Large intestine (tissue), 3 donors: ENCODE results near the gene U2AF1L4. TPM values are rescaled to one million over a fixed set of nuclear protein-coding genes. Genes with fewer than 3 reads are reported as not detected.
"Not testable (repeated sequence)": the region's sequence is repeated elsewhere in the genome, so short reads cannot be mapped to it uniquely, and the experiment has no call there.

Source experiments
- DNase-seq, 2 donors: peaks; one replicate each; pipeline versions ENCODE4 v3.0.0 to v3.0.0-alpha.2; 2013
- H3K27ac ChIP-seq: one replicate; pipeline ENCODE4 v1.5.1; 2013; ENCODE audit warnings: low read length
- H3K27me3 ChIP-seq: 2 replicates; pipeline ENCODE4 v1.6.1; 2013; ENCODE audit warnings: low read length; ENCODE audit not compliant: control insufficient read depth, insufficient read depth
- H3K36me3 ChIP-seq: 2 replicates; pipeline ENCODE4 v1.6.1; 2013; ENCODE audit warnings: low read length; ENCODE audit not compliant: control insufficient read depth, insufficient read depth
- H3K4me1 ChIP-seq: one replicate; pipeline ENCODE4 v1.6.1; 2013; ENCODE audit warnings: low read length; ENCODE audit not compliant: control insufficient read depth, insufficient read depth
- H3K4me3 ChIP-seq: one replicate; pipeline ENCODE4 v1.5.1; 2013; ENCODE audit warnings: low read length
- H3K9me3 ChIP-seq: one replicate; pipeline ENCODE4 v1.6.1; 2013; ENCODE audit warnings: mild to moderate bottlenecking, low read depth, low read length, moderate library complexity; ENCODE audit not compliant: control insufficient read depth
- WGBS: methylation state at CpG from one replicate; pipeline ENCODE4 v1.1.5; 2013; ENCODE audit warnings: low lambda C conversion rate; ENCODE audit not compliant: insufficient coverage; 5-methylcytosine and 5-hydroxymethylcytosine counted together
- polyA plus RNA-seq: library from polyadenylated mRNA; unstranded; fragments of 120-200 nt; gene quantifications from one replicate; pipeline ENCODE4 v1.2.1, GENCODE V29; 2013

Gene U2AF1L4
- polyA plus RNA-seq, 1 donor, result 31.2 TPM

GRCh38 chr19:35772362-35772761, 27.1 kb upstream of the U2AF1L4 start:
- H3K9me3 ChIP-seq, H3K36me3 ChIP-seq, H3K27ac ChIP-seq, DNase-seq, H3K27me3 ChIP-seq, H3K4me3 ChIP-seq: not testable (repeated sequence)
- peaks cover 11% of the 10 kb centered on the region for H3K4me1 ChIP-seq
- WGBS, result 88% methylated on average over 1 of the region's 5 CpGs

GRCh38 chr19:35768082-35768421, 22.8 kb upstream of the U2AF1L4 start:
- Histone ChIP-seq H3K4me1 (no peaks in the 10 kb centered on the region), H3K4me3 (no peak overlapping the region), H3K9me3 (no peaks in the 10 kb centered on the region), H3K27ac (no peak overlapping the region), H3K27me3 (no peaks in the 10 kb centered on the region), H3K36me3 (peaks cover 20% of the 10 kb centered on the region)
- no CpG with 5 or more reads among the region's 15 CpGs for WGBS
- no peak for DNase-seq

GRCh38 chr19:35767288-35768081, 22.3 kb upstream of the U2AF1L4 start:
- H3K36me3 ChIP-seq, result peaks cover 20% of the 10 kb centered on the region
- H3K27ac ChIP-seq, result no peak overlapping the region
- no peaks in the 10 kb centered on the region for H3K9me3 ChIP-seq
- H3K4me1 ChIP-seq, result no peaks in the 10 kb centered on the region
- H3K27me3 ChIP-seq, result no peaks in the 10 kb centered on the region
- DNase-seq, result no peak
- no CpG with 5 or more reads among the region's 34 CpGs for whole genome bisulfite sequencing
- H3K4me3 ChIP-seq, result no peak overlapping the region

- peaks cover 25% of the 10 kb centered on the region for H3K36me3 ChIP-seq
- no peak overlapping the region for H3K27ac ChIP-seq
- H3K27me3 ChIP-seq, result no peaks in the 10 kb centered on the region
- DNase-seq, result no peak
- WGBS, result no CpG with 5 or more reads among the region's 11 CpGs
- H3K4me3 ChIP-seq, result no peak overlapping the region
- no peaks in the 10 kb centered on the region for H3K4me1 ChIP-seq
- no peaks in the 10 kb centered on the region for H3K9me3 ChIP-seq
Measured at GRCh38 chr19:35766571-35767104, 21.4 kb upstream of the U2AF1L4 start.

GRCh38 chr19:35764432-35765315, 19.5 kb upstream of the U2AF1L4 start:
- 100% methylated on average over 2 of the region's 17 CpGs for WGBS
- peaks cover 34% of the 10 kb centered on the region for H3K36me3 ChIP-seq
- no peak for DNase-seq

GRCh38 chr19:35760711-35761349, 15.6 kb upstream of the U2AF1L4 start:
- WGBS, result no CpG with 5 or more reads among the region's 4 CpGs
- Histone ChIP-seq H3K9me3 (no peaks in the 10 kb centered on the region), H3K36me3 (peaks cover 27% of the 10 kb centered on the region), H3K4me3 (no peak overlapping the region), H3K4me1 (peaks cover 19% of the 10 kb centered on the region), H3K27ac (no peak overlapping the region), H3K27me3 (peaks cover 14% of the 10 kb centered on the region)
- DNase-seq, result no peak

More at GRCh38 chr19:35764432-35765315, 19.5 kb upstream of the U2AF1L4 start:
- Histone ChIP-seq H3K27me3 (no peaks in the 10 kb centered on the region), H3K4me3 (no peak overlapping the region), H3K9me3 (no peaks in the 10 kb centered on the region), H3K4me1 (no peaks in the 10 kb centered on the region), H3K27ac (no peak overlapping the region)

- peaks cover 23% of the 10 kb centered on the region for H3K36me3 ChIP-seq
- H3K4me1 ChIP-seq, result peaks cover 25% of the 10 kb centered on the region
- H3K27ac ChIP-seq, result no peak overlapping the region
- no peaks in the 10 kb centered on the region for H3K9me3 ChIP-seq
- peaks cover 23% of the 10 kb centered on the region for H3K27me3 ChIP-seq
- H3K4me3 ChIP-seq, result no peak overlapping the region
- DNase-seq, result no peak
- WGBS, result 100% methylated on average over 2 of the region's 2 CpGs
Measured at GRCh38 chr19:35759697-35760096, 14.5 kb upstream of the U2AF1L4 start.

GRCh38 chr19:35757749-35758608, 12.8 kb upstream of the U2AF1L4 start, which contains the start of gene PROSER3:
Gene PROSER3 (plus strand): TSS chr19:35758176. CDS start chr19:35758216, 40 bp downstream.
- peaks cover 25% of the 10 kb centered on the region for H3K4me1 ChIP-seq
- peak; percentile 98 to 99 for DNase-seq
- WGBS, result 0% methylated on average over 4 of the region's 53 CpGs

GRCh38 chr19:35757231-35757748, 12.1 kb upstream of the U2AF1L4 start:
- H3K4me1 ChIP-seq, result peaks cover 25% of the 10 kb centered on the region
- no CpG with 5 or more reads among the region's 19 CpGs for WGBS
- no peaks in the 10 kb centered on the region for H3K9me3 ChIP-seq
- H3K4me3 ChIP-seq, result peak overlapping the region; percentile 81
- peak overlapping the region; percentile 71 for H3K27ac ChIP-seq
- peaks cover 23% of the 10 kb centered on the region for H3K27me3 ChIP-seq
- peak; percentile 66 to 69 for DNase-seq
- peaks cover 30% of the 10 kb centered on the region for H3K36me3 ChIP-seq

More at GRCh38 chr19:35757749-35758608, 12.8 kb upstream of the U2AF1L4 start, which contains the start of gene PROSER3:
- Histone ChIP-seq H3K9me3 (no peaks in the 10 kb centered on the region), H3K27me3 (peaks cover 23% of the 10 kb centered on the region), H3K4me3 (peak within 1 kb of the TSS; percentile 81), H3K27ac (peak within 1 kb of the TSS; percentile 89), H3K36me3 (peaks cover 23% of the 10 kb centered on the region)
